T47D (cell line): ENCODE results near the gene GNB5.

Experiments used
- DNase-seq, 2 experiments: peaks; one replicate each; pipeline versions ENCODE4 v3.0.0 to v3.0.0-alpha.2; 2011 to 2012; ENCODE audit warnings: low read depth in 1 of 2, low spot score in 1 of 2
- JUND ChIP-seq: IDR thresholded peaks from 2 replicates; pipeline ENCODE4 v1.6.1; 2012; ENCODE audit warnings: low read depth
- in situ Hi-C: cut with HindIII; loops from 2 replicates; pipeline ENCODE4 v1.10.0; 2016; ENCODE audit warnings: low sequenced_read_pairs, low pct_unique_long_range_greater_than_20kb

The GNB5 gene

DNA sequence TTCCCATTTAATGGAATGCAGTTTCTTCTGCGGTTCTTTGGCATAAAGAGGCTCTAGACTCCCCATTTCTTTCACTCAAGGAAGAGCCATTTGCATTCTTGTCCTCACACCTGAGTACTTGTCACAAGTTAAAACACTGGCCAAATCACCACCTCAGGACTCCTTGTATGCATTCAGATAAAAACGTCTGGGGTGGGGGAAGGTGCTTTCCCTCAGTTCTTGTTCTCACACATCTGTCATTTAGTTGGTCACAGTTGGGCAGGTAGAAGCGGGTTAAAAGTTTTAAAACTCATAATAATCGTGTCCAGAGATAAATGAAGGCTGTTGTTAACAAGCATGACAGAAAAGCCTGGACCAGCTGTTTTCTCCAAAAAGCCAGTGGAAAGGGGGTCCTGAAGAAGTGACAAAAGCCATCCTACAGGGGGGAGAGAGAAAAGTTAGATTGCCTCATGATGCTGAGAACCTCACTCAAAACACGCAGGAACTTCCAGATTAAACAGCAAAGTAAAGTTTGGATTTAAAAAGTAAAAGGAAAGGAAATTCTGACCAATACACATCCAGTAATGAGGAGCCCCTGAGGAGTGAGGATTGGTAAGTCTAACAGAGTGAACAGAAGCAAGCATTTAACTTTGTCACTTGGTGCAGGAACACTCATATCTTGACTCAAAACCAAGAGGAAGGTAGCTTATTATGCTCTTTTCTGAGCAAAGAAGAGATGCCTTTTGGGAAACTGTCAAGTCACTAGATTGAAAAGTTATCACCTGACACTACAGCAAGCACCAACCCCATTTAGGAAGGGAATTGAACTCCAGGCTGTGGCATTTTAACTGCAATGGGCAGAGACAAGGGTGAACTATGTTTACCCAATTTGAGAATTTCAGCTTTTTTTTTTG lies 81.4 kb downstream of the GNB5 start:
- in situ Hi-C loops: no loop called here
- no peak for DNase-seq
- no peak for TF ChIP-seq JUND

DNA sequence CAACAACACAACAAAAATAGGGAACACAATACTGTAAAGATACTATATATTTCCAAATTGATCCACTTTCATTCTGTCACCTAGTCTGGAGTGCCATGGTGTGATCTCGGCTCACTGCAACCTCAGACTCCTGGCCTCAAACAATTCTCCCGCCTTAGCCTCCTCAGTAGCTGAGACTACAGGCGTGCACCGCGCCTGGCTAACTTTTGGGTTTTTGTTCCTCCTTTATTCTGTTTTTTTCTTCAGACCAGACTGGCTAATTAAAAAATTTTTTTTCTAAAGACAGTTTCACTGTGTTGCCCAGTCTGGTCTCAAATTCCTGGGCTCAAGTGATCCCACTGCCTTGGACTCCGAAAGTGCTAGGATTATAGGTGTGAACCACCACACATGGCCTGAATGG lies 84.0 kb downstream of the GNB5 start:
- no peak for TF ChIP-seq JUND
- in situ Hi-C loops: no loop called here
- DNase-seq: no peak

DNA sequence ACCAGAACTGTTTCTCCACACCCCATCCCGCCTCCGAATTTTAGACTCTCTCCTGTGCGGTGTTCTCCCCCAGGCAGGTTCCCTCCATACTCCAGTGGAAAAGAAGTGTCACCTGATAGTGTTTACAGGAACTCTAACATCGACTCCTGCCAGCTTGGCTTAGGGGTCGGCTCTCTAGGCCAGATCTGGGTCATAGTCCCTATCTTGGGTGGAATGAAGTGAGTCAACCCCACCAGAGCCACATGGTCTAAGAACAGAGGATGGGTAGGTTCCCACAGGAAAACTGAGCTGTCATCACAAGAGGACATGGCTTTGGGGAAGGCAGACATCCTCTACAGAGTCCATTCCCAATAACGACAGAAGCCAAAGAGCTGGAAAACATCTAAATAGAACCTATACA lies 84.6 kb downstream of the GNB5 start:
- DNase-seq: no peak
- no peak for TF ChIP-seq JUND
- in situ Hi-C loops: no loop called here

DNA sequence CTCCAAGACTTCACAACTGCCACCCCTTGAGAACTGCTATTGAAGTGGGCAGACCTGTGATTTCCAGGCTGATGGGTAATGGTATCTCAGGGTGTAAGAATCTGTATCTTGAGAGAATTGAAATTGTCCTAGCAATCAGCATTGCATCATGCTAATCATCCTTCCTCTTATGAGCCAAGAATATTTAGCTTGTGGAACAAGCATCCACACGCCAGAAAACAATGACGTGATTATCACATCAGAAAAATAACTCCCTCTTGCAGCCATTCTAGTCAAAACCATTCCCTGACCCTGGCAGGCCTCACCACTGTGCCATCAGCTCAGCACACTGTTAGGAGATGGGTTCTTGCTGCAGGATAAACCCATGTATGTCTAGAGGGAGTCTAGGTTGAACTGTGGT lies 85.3 kb downstream of the GNB5 start:
- DNase-seq: no peak
- in situ Hi-C loops: no loop called here
- no peak for TF ChIP-seq JUND

DNA sequence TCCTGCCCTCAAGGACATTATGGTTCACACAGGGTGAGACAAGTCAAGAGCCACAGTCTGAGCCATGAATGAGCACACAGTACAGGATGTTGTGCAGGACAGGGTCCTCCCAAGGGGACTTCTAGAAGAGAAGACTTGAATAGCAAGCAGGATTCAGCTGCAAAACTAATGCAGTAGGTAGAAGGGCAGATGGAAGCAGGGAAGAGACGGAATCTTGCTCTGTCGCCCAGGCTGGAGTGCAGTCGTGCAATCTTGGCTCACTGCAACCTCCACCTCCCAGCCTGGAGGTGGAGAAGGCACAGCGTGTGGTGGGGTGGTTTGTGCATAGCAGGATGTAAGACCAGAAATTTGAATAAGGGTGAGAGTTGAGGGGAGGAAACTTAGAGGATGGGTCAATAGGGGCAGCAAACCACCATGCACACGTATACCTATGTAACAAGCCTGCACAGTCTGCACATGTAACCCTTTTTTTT lies 86.6 kb downstream of the GNB5 start:
- no peak for DNase-seq
- TF ChIP-seq JUND: no peak
- in situ Hi-C loops: no loop called here

DNA sequence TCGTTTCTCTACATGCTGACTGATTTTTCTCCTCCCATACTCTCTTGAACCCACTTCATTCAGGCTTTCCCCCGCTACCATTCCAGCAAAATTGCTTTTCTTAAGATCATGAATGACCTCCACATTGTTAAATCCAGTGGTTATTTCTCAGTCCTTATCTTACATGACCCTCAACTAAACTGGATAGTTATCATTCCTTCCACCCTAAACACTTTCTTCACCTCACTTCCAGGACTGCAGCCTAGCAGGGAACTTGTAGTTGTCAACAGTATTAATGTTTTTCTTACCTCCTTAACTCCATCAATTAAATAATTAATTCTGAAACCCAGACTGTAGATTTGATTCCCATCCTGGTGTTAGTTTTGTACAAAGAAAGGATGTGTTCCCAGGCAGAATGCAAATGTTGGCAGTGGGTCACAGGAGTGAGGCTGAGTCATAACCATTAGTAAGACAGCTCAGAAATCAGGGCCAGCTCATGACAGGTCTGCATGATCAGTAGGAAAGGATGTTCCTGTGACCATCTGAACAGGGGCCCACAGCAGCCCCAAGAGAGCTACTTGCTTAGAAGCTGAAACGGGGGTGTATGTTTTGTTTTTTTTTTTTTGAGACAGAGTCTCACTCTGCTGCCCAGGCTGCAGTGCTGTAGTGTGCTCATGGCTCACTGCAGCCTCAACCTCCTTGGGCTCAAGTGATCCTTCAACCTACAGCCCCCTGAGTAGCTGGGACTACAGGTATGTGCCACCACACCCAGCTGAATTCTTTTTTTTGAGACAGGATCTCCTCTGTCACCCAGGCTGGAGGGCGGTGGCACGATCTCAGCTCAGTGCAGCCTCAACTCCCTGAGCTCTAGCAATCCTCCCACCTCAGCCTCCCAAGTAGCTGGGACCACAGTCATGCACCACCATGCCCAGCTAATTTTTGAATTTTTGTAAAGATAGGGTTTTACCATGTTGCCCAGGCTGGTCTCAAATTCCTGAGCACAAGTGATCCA lies 87.7 kb downstream of the GNB5 start:
- in situ Hi-C loops: no loop called here
- no peak for DNase-seq
- TF ChIP-seq JUND: no peak

DNA sequence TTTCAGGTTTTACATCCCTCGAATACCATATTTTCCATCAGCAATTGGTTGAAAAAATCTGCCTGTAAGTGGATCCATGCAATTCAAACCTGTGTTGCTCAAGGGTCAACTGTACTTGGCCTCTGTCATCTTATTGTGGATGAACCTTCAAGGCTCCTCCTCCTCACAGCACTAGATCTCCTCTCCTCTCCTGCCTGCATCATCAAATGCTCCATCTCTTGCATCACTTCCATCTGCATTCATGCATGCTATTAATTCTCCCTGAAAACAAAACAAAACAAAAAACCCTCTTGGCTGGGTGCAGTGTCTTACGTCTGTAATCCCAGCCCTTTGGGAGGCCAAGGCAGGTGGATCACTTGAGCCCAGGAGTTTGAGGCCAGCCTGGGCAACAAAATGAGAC lies 88.7 kb downstream of the GNB5 start:
- no peak for DNase-seq
- in situ Hi-C loops: no loop called here
- no peak for TF ChIP-seq JUND

DNA sequence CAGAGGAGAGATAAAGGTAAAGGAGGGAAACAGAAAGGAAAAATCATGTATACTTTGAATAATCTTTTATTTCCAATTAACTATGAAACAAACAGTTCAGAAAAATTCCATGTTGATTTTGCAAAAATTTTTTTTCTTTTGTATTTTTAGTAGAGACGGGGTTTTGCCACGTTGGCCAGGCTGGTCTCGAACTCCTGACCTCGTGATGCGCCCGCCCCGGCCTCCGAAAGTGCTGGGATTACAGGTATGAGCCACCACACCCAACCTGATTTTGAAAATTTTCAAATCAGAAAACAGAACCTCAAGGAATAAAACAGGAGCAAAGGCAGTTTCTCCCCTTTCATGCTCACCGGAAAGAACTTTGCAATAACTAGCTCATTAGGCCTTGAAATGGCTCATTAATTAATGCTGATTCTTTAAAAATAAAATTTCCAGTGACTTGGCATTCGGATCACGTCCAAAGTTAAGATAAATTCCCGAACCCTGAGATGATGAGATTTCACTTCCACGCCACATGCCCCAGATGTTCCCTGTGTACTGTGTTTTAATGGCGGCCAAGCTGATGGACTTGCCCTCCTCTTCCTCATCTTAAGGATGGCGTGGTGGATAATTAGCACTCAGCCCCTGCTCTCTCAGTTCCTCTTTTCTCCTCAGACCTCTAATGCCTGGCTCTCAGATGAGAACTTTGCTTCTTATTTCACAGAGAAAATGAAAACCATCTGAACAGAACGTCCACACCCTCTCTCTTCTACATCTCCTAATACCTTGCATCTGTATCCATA lies 89.5 kb downstream of the GNB5 start:
- no peak for TF ChIP-seq JUND
- no peak for DNase-seq
- in situ Hi-C loops: no loop called here

DNA sequence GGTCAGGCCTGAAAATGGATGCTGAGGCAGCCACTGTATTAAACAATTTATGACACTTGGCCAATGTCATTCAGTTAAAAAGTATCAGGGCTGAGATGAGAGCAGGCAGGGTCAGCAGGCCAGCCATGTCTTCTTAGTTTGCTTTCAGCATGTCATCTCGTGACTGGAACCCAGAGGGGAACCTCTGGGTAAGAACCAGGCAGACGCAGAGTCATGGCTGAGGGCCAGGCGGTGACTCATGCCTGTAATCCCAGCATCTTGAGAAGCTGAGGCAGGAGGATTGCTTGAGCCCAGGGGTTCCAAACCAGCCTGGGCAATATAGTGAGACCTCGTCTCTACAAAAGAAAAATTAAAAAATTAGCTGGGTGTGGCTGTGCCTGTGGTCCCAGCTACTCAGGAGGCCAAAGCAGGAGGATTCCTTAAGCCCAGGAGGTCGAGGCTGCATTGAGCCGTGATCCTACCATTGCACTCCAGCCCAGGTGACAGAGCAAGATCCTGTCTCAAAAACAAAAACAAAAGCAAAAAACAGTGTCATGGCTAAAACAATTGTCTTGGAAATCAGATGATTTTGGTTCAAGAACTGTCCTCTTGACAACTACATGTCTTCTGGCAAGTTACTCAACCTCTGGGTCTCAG lies 90.3 kb downstream of the GNB5 start:
- in situ Hi-C loops: no loop called here
- peak in 1 of 2 experiments; percentile 11 for DNase-seq
- no peak for TF ChIP-seq JUND

DNA sequence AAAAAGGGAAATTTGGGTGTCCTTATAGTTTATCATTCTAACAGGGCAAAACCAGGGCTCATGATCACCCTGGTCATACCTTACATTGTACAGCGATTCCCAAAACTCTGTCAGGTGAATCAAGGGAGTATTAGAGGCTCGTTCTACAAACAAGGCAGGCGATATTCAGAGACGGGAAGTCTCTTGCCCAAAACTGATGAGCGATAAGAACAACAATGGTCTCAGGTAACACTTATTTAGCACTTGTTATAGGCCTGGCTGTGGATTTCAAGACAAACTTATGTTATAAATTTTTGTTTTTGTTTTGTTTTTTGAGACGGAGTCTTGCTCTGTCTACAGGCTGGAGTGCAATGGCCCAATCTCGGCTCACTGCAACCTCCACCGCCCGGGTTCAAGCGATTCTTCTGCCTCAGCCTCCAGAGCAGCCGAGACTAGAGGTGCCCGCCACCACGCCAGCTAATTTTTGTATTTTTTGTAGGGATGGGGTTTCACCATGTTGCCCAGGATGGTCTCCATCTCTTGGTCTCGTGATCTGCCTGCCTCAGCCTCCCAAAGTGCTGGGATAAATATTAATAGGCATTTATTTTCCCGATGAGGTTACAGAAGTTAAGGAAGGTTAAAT lies 91.4 kb downstream of the GNB5 start:
- no peak for TF ChIP-seq JUND
- in situ Hi-C loops: no loop called here
- DNase-seq: no peak

DNA sequence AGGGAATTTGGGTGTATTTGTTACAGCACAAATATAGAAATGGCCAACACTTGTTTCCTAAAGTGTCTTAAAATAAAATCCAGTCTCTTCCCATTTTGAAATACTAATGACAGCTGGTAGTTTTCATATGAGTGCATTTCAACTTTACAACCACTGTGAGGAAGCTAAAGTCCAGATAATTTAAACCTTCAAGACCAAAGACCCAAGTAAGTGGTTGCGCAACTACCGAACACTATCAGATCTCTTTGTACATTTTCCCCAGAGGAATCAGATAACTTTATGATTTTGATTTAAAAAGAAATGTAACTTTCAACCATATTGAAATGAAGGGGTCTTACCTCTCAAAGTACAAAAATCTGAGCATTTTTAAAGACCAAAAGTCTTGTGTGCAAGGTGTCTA lies 92.9 kb downstream of the GNB5 start:
- no peak for DNase-seq
- in situ Hi-C loops: no loop called here
- no peak for TF ChIP-seq JUND
